Measurements from ENCODE around the gene MICAL2. TPM values are rescaled to one million over a fixed set of nuclear protein-coding genes. Genes with fewer than 3 reads are reported as not detected.

The MICAL2 gene
- total RNA-seq, 1 donor from 2014 or later = 0.27 TPM

DNA sequence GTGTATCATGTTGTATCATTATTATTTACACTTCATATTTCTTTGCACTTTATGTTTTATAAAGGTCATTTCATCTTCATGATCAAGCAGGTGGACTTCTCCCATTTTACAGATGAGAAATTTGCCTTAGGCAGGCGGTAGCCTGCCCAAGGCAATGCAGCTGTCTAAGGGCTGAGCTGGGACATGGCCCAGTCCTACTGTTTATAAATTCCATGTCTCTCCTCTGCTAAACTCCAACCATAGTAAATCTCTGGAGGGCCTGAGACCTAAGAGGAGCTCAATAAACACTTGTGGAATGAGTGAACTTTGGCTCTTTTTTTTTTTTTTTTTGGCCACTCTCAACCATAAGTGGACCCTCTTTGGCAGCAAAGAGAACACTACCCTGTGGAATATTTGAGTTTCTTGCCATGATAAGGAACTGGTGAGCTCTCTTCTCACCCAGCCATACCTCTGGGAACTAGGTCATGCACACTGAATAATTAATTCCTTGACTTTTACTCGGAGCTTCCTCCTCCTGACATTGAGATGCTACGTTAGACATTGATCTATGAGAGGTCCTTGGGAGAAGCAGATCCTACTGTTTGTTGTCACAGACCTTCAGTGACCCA is 29.9 kb downstream of the MICAL2 start:
- POLR2A ChIA-PET = no interaction called here
- no peaks in the 10 kb centered on the region for H3K4me1 Mint-ChIP-seq

DNA sequence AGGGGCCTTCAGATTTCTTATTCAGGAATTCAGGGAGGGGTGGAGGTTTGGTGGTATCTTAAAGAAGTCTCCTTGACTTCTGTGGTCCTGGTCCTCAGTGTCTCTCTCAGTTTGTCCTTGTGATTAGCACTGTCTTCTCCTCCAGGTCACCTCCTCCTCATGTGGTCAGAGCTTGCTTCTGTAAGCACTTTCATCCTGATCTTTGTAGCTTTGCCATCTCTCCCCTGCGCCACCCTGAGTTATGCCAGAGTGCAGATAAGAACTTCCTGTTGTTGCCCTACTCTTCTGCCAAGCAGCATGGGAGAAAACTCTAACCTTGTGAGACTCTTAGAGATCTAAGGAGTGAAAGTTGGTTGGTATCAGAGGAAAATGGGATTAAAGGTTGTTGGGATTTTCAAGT is 30.9 kb downstream of the MICAL2 start:
- no peaks in the 10 kb centered on the region for H3K36me3 Mint-ChIP-seq (ENCODE audit: low read depth)
- peaks cover 10% of the 10 kb centered on the region for H3K27me3 Mint-ChIP-seq
- DNase-seq (no peak), ATAC-seq (ENCODE audit: low read depth) (no peak)
- H3K4me3 Mint-ChIP-seq = no peak overlapping the region
- ChIA-PET CTCF (no interaction called here), POLR2A (no interaction called here)
- intact Hi-C loops (cut with micrococcal nuclease) = no loop called here
- TF ChIP-seq, protein P1, sequence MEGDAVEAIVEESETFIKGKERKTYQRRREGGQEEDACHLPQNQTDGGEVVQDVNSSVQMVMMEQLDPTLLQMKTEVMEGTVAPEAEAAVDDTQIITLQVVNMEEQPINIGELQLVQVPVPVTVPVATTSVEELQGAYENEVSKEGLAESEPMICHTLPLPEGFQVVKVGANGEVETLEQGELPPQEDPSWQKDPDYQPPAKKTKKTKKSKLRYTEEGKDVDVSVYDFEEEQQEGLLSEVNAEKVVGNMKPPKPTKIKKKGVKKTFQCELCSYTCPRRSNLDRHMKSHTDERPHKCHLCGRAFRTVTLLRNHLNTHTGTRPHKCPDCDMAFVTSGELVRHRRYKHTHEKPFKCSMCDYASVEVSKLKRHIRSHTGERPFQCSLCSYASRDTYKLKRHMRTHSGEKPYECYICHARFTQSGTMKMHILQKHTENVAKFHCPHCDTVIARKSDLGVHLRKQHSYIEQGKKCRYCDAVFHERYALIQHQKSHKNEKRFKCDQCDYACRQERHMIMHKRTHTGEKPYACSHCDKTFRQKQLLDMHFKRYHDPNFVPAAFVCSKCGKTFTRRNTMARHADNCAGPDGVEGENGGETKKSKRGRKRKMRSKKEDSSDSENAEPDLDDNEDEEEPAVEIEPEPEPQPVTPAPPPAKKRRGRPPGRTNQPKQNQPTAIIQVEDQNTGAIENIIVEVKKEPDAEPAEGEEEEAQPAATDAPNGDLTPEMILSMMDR (IDR thresholded peaks at IDR 0.05) = no peak
- no peaks in the 10 kb centered on the region for H3K9me3 Mint-ChIP-seq
- H3K27ac Mint-ChIP-seq = no peak overlapping the region
- H3K4me1 Mint-ChIP-seq = no peaks in the 10 kb centered on the region

More for the DNA sequence above, 29.9 kb downstream of the MICAL2 start:
- Mint-ChIP-seq H3K4me3 (no peak overlapping the region), H3K27me3 (peaks cover 10% of the 10 kb centered on the region), H3K27ac (no peak overlapping the region), H3K9me3 (no peaks in the 10 kb centered on the region), H3K36me3 (ENCODE audit: low read depth) (no peaks in the 10 kb centered on the region)
- intact Hi-C loops (cut with micrococcal nuclease) = no loop called here
- TF ChIP-seq, protein P1 (IDR thresholded peaks at IDR 0.05) = no peak
- ATAC-seq (ENCODE audit: low read depth) = no peak
- DNase-seq = no peak
- CTCF ChIA-PET = no interaction called here

GRCh38 chr11:12142176-12142575 is 31.8 kb downstream of the MICAL2 start:
- Mint-ChIP-seq H3K4me3 (no peak overlapping the region), H3K9me3 (no peaks in the 10 kb centered on the region), H3K27me3 (peaks cover 10% of the 10 kb centered on the region), H3K36me3 (ENCODE audit: low read depth) (no peaks in the 10 kb centered on the region), H3K4me1 (no peaks in the 10 kb centered on the region), H3K27ac (no peak overlapping the region)
- ChIA-PET POLR2A (no interaction called here), CTCF (no interaction called here)
- TF ChIP-seq, protein P1 (IDR thresholded peaks at IDR 0.05) = no peak
- intact Hi-C loops (cut with micrococcal nuclease) = no loop called here
- ATAC-seq (ENCODE audit: low read depth) (no peak), DNase-seq (no peak)

DNA sequence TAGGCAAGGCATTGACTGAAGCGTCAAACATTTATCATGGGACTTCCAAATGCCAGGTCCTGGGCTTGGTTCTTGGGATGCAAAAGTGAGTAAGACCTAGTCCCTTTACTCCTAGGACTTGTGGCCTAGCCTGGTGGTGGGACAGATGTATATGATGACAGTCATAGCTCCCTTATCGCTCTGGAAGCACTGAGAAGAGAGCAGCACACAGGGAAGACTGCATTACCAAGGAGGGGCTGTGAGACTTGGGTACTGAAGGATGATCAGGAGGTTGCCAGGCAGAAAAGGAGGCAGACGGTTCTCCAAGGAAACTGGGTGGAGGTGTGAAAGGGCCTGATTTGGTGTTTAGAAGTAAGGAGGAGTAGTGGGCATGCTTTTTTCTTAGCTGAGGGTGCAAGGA is 32.5 kb downstream of the MICAL2 start:
- TF ChIP-seq, protein P1 (IDR thresholded peaks at IDR 0.05) = no peak
- Mint-ChIP-seq H3K4me3 (no peak overlapping the region), H3K27ac (no peak overlapping the region)

GRCh38 chr11:12143461-12144258 is 33.3 kb downstream of the MICAL2 start:
- Mint-ChIP-seq H3K27ac (no peak overlapping the region), H3K9me3 (no peaks in the 10 kb centered on the region), H3K4me1 (no peaks in the 10 kb centered on the region), H3K36me3 (ENCODE audit: low read depth) (no peaks in the 10 kb centered on the region), H3K4me3 (no peak overlapping the region), H3K27me3 (peaks cover 5% of the 10 kb centered on the region)
- CTCF ChIA-PET = no interaction called here
- POLR2A ChIA-PET = no interaction called here
- TF ChIP-seq, protein P1 (IDR thresholded peaks at IDR 0.05) = no peak
- intact Hi-C loops (cut with micrococcal nuclease) = no loop called here
- no peak for DNase-seq
- ATAC-seq (ENCODE audit: low read depth) = no peak

More for the DNA sequence above, 32.5 kb downstream of the MICAL2 start:
- Mint-ChIP-seq H3K27me3 (peaks cover 10% of the 10 kb centered on the region), H3K4me1 (no peaks in the 10 kb centered on the region), H3K36me3 (ENCODE audit: low read depth) (no peaks in the 10 kb centered on the region), H3K9me3 (no peaks in the 10 kb centered on the region)
- ATAC-seq (ENCODE audit: low read depth) (no peak), DNase-seq (no peak)
- intact Hi-C loops (cut with micrococcal nuclease) = no loop called here
- POLR2A ChIA-PET = no interaction called here
- CTCF ChIA-PET = no interaction called here

Data from activated B cell treated with CpG ODN at 0.5 μM for 24 hours (primary cell).